ENCODE data around the gene CCNG2.

- no peak for TF ChIP-seq REST (IDR thresholded peaks at IDR 0.05; ENCODE audit: low read depth)
- TF ChIP-seq ZBTB7A (IDR thresholded peaks at IDR 0.05; ENCODE audit: low read depth) = no peak
- no peak for TF ChIP-seq TAF1 (IDR thresholded peaks at IDR 0.05; ENCODE audit: low read depth)
- no peak for TF ChIP-seq USF1 (IDR thresholded peaks at IDR 0.05)
- TF ChIP-seq MAX (IDR thresholded peaks at IDR 0.05) = no peak
- no peak for TF ChIP-seq CEBPB (IDR thresholded peaks at IDR 0.05)
- no peak for TF ChIP-seq NFIC (IDR thresholded peaks at IDR 0.05)
- TF ChIP-seq CREB1 (IDR thresholded peaks at IDR 0.05; ENCODE audit: low read depth) = no peak
- no peak for TF ChIP-seq RAD21 (IDR thresholded peaks at IDR 0.05; ENCODE audit: low read depth)
- no peak for TF ChIP-seq FOXM1 (IDR thresholded peaks at IDR 0.05; ENCODE audit: borderline replicate concordance, low read depth)
- no peak for TF ChIP-seq YY1 (IDR thresholded peaks at IDR 0.05; ENCODE audit: low read depth)
- TF ChIP-seq EP300 (IDR thresholded peaks at IDR 0.05; ENCODE audit: borderline replicate concordance) = no peak
- no peak for TF ChIP-seq EGR1 (IDR thresholded peaks at IDR 0.05)
- TF ChIP-seq TEAD4 (IDR thresholded peaks at IDR 0.05) = no peak
These were observed 19.6 kb downstream of the CCNG2 start for GRCh38 chr4:77176640-77177039.

Measured in Ishikawa (cell line).